ENCODE measurements around the gene SLC16A13.
"Not testable (repeated sequence)": the region's sequence is repeated elsewhere in the genome, so short reads cannot be mapped to it uniquely, and the experiment has no call there.

SLC16A13 gene, protein sequence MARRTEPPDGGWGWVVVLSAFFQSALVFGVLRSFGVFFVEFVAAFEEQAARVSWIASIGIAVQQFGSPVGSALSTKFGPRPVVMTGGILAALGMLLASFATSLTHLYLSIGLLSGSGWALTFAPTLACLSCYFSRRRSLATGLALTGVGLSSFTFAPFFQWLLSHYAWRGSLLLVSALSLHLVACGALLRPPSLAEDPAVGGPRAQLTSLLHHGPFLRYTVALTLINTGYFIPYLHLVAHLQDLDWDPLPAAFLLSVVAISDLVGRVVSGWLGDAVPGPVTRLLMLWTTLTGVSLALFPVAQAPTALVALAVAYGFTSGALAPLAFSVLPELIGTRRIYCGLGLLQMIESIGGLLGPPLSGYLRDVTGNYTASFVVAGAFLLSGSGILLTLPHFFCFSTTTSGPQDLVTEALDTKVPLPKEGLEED

DNA sequence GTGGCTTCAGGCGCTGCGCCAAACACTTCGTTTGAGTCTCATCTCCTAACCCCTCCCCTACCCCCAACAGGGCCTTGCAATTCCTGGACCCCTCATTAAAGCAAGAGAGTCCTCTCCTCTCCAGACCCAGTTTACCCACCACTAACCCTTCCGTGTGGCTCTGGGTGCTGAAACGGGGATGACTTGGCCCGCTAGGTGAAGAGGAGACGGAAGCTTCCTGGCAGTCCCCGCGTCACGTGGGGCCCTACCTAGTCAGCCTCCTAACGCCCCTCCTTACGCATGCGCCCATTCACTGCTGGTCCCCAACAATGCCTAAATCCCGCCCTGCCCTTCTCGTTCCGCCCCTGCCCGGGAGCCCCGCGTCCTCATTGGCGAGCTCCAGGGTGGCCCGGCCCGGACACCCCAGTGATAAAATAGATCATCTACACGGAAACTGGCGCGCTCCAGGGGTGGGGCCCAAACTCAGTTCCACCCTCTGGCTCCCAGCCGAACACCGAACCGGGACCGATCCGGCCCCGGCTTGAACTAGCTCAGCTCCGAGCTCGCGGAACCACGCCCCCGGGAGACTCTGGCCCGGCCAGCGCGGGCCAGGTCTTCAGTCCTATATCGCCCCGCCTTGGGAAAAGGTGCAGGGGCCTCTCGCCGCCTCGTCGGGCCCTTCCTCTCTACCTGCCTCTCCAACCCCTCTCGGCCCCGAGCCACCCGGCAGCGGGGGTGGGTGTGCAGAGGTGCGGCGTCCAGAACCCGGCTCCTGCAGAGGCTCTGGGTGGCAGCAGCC is at the start of gene SLC16A13:
Gene SLC16A13, plus strand, starts transcription at position 425 of the 778 bp plus-strand sequence. CDS start 368 bp downstream, outside the sequence.
- TF ChIP-seq, protein P1, sequence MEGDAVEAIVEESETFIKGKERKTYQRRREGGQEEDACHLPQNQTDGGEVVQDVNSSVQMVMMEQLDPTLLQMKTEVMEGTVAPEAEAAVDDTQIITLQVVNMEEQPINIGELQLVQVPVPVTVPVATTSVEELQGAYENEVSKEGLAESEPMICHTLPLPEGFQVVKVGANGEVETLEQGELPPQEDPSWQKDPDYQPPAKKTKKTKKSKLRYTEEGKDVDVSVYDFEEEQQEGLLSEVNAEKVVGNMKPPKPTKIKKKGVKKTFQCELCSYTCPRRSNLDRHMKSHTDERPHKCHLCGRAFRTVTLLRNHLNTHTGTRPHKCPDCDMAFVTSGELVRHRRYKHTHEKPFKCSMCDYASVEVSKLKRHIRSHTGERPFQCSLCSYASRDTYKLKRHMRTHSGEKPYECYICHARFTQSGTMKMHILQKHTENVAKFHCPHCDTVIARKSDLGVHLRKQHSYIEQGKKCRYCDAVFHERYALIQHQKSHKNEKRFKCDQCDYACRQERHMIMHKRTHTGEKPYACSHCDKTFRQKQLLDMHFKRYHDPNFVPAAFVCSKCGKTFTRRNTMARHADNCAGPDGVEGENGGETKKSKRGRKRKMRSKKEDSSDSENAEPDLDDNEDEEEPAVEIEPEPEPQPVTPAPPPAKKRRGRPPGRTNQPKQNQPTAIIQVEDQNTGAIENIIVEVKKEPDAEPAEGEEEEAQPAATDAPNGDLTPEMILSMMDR (IDR thresholded peaks at IDR 0.05; ENCODE audit: low read depth, low read length) = no peak
- peak; percentile 87 for DNase-seq (ENCODE audit: extremely low read depth, low read depth)

DNA sequence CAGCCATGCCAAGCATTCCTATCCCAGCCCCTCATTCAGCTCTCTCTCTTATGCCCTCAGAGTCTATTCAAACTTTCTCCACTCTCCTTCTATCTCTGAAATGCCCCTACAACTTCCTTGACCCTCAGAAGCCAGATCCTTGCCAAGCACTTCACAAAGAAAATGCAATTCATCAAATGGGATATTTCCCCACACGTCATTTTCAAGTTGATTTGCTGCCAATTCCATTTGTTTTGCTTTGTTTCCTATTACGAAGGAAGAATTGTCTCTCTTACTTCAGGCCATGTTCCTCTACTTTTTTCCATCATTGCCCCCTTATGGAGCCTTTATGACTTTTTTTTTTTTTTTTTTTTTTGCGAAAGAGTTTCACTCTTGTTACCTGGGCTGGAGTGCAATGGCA is 49.1 kb upstream of the SLC16A13 start:
- no peak for DNase-seq (ENCODE audit: extremely low read depth, low read depth)

DNA sequence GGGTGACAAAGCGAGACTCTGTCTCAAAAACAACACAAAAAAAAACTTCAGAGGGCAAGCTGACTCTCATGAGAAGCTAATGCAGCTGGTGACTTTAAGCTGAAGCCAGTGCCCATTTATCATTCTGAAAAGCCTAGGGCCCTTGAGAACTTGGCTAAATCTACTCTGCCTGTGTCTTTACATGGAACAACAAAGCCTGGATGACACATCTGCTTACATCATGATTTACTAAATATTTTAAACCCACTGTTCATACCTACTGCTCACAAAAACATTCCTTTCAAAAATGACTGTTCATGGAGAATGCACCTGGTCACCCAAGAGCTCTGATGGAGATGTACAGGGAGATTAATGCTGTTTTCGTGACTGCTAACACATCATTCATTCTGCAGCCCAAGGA is 46.0 kb upstream of the SLC16A13 start:
- TF ChIP-seq, protein P1 (IDR thresholded peaks at IDR 0.05; ENCODE audit: low read depth, low read length) = no peak
- DNase-seq (ENCODE audit: extremely low read depth, low read depth) = no peak

More for the DNA sequence above, 49.1 kb upstream of the SLC16A13 start:
- TF ChIP-seq, protein P1 (IDR thresholded peaks at IDR 0.05; ENCODE audit: low read depth, low read length) = no peak

DNA sequence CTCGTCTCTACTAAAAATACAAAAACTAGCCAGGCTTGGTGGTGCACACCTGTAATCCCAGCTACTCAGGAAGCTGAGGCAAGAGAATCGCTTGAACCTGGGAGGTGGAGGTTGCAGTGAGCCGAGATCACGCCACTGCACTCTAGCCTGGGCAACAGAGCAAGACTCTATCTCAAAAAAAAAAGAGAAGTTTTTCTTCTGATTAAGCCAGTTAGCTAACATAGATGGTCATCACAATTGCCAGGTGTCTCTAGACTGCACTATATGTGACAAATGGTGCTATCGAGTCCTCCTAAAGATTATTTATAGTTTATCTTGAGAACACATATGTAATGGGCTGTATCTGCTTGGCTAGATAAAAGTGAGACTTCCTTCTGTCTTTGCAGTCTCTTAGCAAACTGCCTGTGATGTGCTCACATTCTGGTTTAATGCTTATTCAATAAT is 42.2 kb upstream of the SLC16A13 start:
- not testable (repeated sequence) for DNase-seq (ENCODE audit: extremely low read depth, low read depth)

DNA sequence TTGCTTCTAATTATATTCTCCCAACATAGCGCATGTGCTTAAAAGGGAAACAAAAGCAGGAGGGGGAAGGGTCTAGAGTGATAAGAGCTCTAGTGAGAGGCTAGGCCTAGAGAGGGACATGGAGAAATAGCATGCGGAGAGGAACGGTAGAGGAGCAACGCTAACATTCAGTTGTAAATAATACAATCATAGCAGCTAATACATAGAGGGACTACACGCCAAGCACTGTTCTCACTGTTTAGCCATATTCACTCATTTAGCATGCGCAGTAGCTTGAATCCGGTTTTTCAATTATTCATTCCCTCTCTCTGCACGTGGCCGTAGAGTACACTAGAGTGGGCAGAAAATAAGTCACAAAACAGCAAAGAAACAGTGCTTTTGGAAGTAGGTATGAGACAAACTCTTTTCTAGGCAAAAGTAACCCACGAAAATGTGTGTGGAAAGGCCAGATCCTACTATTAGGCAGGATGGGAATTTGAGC is 41.7 kb upstream of the SLC16A13 start:
- TF ChIP-seq, protein P1 (IDR thresholded peaks at IDR 0.05; ENCODE audit: low read depth, low read length) = no peak
- DNase-seq (ENCODE audit: extremely low read depth, low read depth) = no peak

DNA sequence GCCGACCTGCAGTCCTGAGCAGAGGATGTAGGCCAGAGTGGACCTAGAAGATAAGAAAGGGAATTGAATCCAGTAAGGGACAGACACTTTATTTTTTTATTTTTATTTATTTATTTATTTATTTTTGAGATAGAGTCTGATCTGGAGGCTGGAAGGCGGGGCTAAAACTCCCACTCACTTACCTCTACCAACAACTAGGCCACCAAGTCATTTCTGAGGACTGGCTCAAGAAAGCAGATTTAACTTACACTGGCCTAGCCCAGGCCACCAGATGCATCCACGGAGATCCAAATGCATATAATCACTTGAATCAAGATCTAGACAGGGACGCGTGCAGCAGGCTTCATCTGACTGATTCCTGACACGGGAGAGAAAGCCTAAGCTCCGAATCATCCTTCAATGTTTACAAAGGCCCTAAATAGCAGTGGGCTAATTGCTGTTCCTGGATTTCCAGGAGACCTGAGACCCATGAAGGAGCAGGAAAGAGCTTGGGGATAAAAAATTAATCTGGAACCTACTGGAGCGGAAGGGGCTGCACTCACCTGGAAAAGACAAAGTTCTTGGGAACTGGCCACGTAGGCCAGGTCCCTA is 41.1 kb upstream of the SLC16A13 start:
- DNase-seq (ENCODE audit: extremely low read depth, low read depth) = no peak
- TF ChIP-seq, protein P1 (IDR thresholded peaks at IDR 0.05; ENCODE audit: low read depth, low read length) = no peak

DNA sequence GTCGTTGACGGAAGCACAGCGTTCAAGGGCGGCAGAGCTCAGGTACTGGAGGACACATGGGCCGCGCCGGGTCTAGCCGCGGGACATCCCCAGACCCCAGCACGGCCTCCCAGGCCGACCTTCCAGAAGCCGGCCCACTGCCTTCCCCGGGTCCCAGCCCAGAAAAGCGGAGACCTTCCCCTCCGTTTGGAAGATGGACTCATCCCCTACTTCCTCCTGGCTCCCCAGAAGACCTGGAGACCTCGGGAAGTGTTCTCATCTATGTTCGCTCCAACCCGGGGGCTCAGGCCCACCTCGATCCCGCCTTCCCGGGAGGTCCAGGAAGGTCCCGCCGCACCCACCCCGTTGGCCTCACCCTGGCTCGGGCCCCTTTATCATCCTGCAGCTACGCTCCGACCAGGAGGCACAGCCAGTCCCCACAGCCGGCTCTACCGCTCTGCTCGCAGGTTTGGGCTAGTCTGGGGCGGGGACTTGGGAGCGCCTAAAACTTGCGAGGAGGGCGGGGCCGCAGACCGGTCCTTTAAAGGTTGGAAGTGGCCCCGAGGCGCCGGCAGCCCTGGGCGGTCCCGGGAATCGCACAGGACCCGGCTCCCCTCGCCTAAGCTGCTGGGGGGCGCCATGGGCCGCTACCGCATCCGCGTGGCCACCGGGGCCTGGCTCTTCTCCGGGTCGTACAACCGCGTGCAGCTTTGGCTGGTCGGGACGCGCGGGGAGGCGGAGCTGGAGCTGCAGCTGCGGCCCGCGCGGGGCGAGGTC is 40.1 kb upstream of the SLC16A13 start, which contains the start of gene ALOX12:
Gene ALOX12, plus strand, starts transcription at position 550 of the 756 bp plus-strand sequence. Its CDS starts 69 bp downstream, at position 619.
- no peak for DNase-seq (ENCODE audit: extremely low read depth, low read depth)
- TF ChIP-seq, protein P1 (IDR thresholded peaks at IDR 0.05; ENCODE audit: low read depth, low read length) = no peak

Data from AG09319 (cell line).